Stomach (tissue), 9 donors: ENCODE results near the gene PRKAG1. TPM values are rescaled to one million over a fixed set of nuclear protein-coding genes. Genes with fewer than 3 reads are reported as not detected.

Source experiments
- DNase-seq, 2 donors: peaks; one replicate each; pipeline versions ENCODE4 v3.0.0 to v3.0.0-alpha.2; 2013 to 2019
- H3K27ac ChIP-seq, 5 donors: fragments of 200-600 bp in 4 of 5; sonication (generic) in 4 of 5; one replicate each; pipeline ENCODE4 v1.5.1; 2013 to 2019; ENCODE audit warnings: mild to moderate bottlenecking in 1 of 5, moderate library complexity in 1 of 5
- H3K27me3 ChIP-seq, 3 donors: fragments of 200-600 bp; sonication (generic); one replicate each; pipeline ENCODE4 v1.5.1; 2017 to 2019; ENCODE audit warnings: mixed run types in 1 of 3
- H3K36me3 ChIP-seq, 4 donors: fragments of 200-600 bp; sonication (generic); 1 replicate in 3 of 4; 2 replicates in 1 of 4; pipeline ENCODE4 v1.5.1; 2016 to 2019
- H3K4me1 ChIP-seq, 4 donors: fragments of 200-600 bp; sonication (generic); one replicate each; pipeline ENCODE4 v1.5.1; 2016 to 2019
- H3K4me3 ChIP-seq, 4 donors: fragments of 200-600 bp; sonication (generic) in 3 of 4; one replicate each; pipeline ENCODE4 v1.5.1; 2016 to 2019; ENCODE audit warnings: mild to moderate bottlenecking in 1 of 4
- H3K9me3 ChIP-seq, 4 donors: fragments of 200-600 bp; sonication (generic); one replicate each; pipeline ENCODE4 v1.5.1; 2016 to 2019
- EP300 ChIP-seq: sonication (generic); formaldehyde crosslinking; IDR thresholded peaks from one replicate; pipeline ENCODE4 v1.6.1; 2017; ENCODE audit warnings: antibody characterized with exemption
- POLR2A ChIP-seq, 4 donors: fragments of 450-650 bp; IDR thresholded peaks; one replicate each; pipeline ENCODE4 v1.6.1; 2016; ENCODE audit warnings: antibody characterized with exemption in 4 of 4, control low read depth in 2 of 4, mild to moderate bottlenecking in 1 of 4, moderate library complexity in 1 of 4
- POLR2AphosphoS5 ChIP-seq, 3 donors: sonication (generic); formaldehyde crosslinking; IDR thresholded peaks; one replicate each; pipeline ENCODE4 v1.6.1; 2016; ENCODE audit warnings: antibody characterized with exemption in 3 of 3
- WGBS, 5 donors: extraction: QIAGEN DNeasy Blood & Tissue Kit in 3 of 5; methylation state at CpG; one replicate each; pipeline versions ENCODE4 v1.1.5 to v1.1.7; 2013 to 2018; 5-methylcytosine and 5-hydroxymethylcytosine counted together
- intact Hi-C: fragments of 100-400 bp; cut with DNase I; formaldehyde crosslinking; loops from one replicate; pipeline ENCODE4 v1.15.1; 2023; ENCODE audit warnings: low total_unique reads
- polyA plus RNA-seq, 3 donors: library from polyadenylated mRNA; stranded (reverse); fragments of 200-250 nt; gene quantifications; one replicate each; pipeline ENCODE4 v1.2.3, GENCODE V29; 2013
- total RNA-seq, 5 donors: library from RNA; depleted of rRNA; stranded (reverse); fragments of >200 nt; gene quantifications; one replicate each; pipeline versions ENCODE4 v1.1.0 to v1.2.3, GENCODE V29; 2014 to 2016
- TF ChIP-seq, protein P1 (sequence below), 7 experiments: fragments of 450-650 bp in 4 of 7; fragments of 200-600 bp in 3 of 7; sonication (generic) in 3 of 7; IDR thresholded peaks; one replicate each; pipeline ENCODE4 v1.5.1; 2016 to 2019; ENCODE audit warnings: antibody characterized with exemption in 7 of 7, control low read depth in 2 of 7, mild to moderate bottlenecking in 1 of 7
- donor health status: healthy with polysubstance abuse.
- donor health status: Bipolar disorder and iron deficiency.
- donor health status: healthy.

PRKAG1 gene
- total and polyA plus RNA-seq, 8 donors, result 5.8 to 68.7 (median 43.2) TPM

DNA sequence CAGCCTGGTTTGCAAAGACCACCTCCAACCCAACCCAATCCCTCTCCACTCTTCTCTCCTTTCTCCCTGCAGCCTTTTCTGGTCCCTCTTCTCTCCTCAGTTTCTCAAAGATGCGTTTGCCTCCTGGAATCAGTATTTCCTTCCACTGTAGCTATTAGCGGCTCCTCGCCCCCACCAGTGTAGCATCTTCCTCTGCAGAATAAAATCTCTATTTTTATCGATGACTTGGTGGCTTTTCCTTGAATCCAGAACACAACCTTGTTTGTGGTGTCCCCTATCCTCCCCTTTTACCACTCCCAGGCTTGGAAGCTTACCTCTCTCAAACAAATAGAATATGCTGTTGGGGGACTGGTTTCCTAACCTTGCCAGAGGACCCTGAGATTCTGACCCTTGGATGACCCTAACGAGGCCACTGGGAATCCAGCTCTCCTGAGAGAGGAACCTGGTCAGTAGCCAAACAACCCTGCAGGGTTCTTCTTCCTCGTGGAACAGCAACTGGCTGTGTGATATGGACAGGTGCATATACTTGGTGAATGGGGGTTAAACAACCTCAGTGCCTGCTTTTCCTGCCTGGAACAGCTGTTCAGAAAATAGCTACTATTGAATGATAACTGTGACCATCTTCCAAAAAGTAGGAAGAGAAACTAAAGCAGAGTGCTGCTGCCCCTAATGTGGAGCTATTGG is 36.0 kb downstream of the PRKAG1 start:
- DNase-seq, result no peak
- intact Hi-C loops, result no loop called here
- TF ChIP-seq, protein P1, sequence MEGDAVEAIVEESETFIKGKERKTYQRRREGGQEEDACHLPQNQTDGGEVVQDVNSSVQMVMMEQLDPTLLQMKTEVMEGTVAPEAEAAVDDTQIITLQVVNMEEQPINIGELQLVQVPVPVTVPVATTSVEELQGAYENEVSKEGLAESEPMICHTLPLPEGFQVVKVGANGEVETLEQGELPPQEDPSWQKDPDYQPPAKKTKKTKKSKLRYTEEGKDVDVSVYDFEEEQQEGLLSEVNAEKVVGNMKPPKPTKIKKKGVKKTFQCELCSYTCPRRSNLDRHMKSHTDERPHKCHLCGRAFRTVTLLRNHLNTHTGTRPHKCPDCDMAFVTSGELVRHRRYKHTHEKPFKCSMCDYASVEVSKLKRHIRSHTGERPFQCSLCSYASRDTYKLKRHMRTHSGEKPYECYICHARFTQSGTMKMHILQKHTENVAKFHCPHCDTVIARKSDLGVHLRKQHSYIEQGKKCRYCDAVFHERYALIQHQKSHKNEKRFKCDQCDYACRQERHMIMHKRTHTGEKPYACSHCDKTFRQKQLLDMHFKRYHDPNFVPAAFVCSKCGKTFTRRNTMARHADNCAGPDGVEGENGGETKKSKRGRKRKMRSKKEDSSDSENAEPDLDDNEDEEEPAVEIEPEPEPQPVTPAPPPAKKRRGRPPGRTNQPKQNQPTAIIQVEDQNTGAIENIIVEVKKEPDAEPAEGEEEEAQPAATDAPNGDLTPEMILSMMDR (IDR thresholded peaks at IDR 0.05), result no peak
- TF ChIP-seq EP300 (no peak), POLR2AphosphoS5 (IDR thresholded peaks at IDR 0.05) (no peak), POLR2A (IDR thresholded peaks at IDR 0.05) (no peak)
- Histone ChIP-seq H3K36me3 (no peaks in the 10 kb centered on the region), H3K9me3 (no peaks in the 10 kb centered on the region), H3K27me3 (peaks cover 29 to 100% (median 83%) of the 10 kb centered on the region in 3 donors), H3K4me1 (peaks cover 39 to 47% (median 43%) of the 10 kb centered on the region in 4 donors), H3K4me3 (no peak overlapping the region), H3K27ac (no peak overlapping the region)
- 43 to 65% (median 47%) methylated on average over 6 of the region's 6 CpGs for WGBS, 5 donors

DNA sequence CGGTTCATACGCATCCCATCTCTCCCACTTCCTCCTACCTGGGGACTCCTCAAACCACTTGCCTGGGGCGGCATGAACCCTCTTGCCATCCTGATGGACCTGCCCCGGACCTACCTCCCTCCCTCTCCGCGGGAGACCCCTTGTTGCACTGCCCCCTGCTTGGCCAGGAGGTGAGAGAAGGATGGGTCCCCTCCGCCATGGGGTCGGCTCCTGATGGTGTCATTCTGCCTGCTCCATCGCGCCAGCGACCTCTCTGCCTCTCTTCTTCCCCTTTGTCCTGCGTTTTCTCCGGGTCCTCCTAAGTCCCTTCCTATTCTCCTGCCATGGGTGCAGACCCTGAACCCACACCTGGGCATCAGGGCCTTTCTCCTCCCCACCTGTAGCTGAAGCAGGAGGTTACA is 36.8 kb downstream of the PRKAG1 start:
- DNase-seq, result no peak
- H3K9me3 ChIP-seq, result no peaks in the 10 kb centered on the region
- intact Hi-C loops, result no loop called here
- peaks cover 39 to 48% (median 43%) of the 10 kb centered on the region in 4 donors for H3K4me1 ChIP-seq
- no peaks in the 10 kb centered on the region for H3K36me3 ChIP-seq
- no peak overlapping the region for H3K27ac ChIP-seq
- peak overlapping the region in 3 of 4 donors; percentile 25 to 53 (median 43) for H3K4me3 ChIP-seq
- WGBS, 5 donors, result 9 to 15% (median 13%) methylated on average over 11 to 13 of the region's 13 CpGs
- TF ChIP-seq, protein P1 (IDR thresholded peaks at IDR 0.05), result no peak
- TF ChIP-seq EP300 (no peak), POLR2AphosphoS5 (IDR thresholded peaks at IDR 0.05) (no peak)
- H3K27me3 ChIP-seq, result peaks cover 29 to 100% (median 83%) of the 10 kb centered on the region in 3 donors

DNA sequence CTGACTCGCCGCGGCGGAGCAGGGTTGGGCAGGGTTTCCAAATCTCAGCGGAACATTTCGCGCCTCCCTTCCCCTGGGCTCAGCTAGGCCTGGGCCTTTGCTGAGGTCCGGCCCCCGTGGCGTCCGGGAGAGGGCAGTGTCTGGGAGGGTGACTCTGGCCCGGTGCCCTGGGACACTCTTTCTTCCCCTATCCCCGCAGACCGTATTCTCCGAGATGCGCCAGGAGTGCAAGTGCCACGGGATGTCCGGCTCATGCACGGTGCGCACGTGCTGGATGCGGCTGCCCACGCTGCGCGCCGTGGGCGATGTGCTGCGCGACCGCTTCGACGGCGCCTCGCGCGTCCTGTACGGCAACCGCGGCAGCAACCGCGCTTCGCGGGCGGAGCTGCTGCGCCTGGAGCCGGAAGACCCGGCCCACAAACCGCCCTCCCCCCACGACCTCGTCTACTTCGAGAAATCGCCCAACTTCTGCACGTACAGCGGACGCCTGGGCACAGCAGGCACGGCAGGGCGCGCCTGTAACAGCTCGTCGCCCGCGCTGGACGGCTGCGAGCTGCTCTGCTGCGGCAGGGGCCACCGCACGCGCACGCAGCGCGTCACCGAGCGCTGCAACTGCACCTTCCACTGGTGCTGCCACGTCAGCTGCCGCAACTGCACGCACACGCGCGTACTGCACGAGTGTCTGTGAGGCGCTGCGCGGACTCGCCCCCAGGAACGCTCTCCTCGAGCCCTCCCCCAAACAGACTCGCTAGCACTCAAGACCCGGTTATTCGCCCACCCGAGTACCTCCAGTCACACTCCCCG is 37.4 kb downstream of the PRKAG1 start:
- Histone ChIP-seq H3K9me3 (no peaks in the 10 kb centered on the region), H3K4me3 (peak overlapping the region; percentile 4 to 53 (median 34)), H3K27me3 (peaks cover 29 to 100% (median 79%) of the 10 kb centered on the region in 3 donors), H3K27ac (no peak overlapping the region), H3K36me3 (no peaks in the 10 kb centered on the region), H3K4me1 (peaks cover 39 to 48% (median 43%) of the 10 kb centered on the region in 4 donors)
- DNase-seq, result peak in 1 of 2 donors; percentile 74
- no peak for TF ChIP-seq POLR2AphosphoS5 (IDR thresholded peaks at IDR 0.05)
- no peak for TF ChIP-seq POLR2A (IDR thresholded peaks at IDR 0.05)
- TF ChIP-seq, protein P1 (IDR thresholded peaks at IDR 0.05), result no peak
- TF ChIP-seq EP300, result no peak
- 2 to 6% (median 3%) methylated on average over 25 to 91 of the region's 91 CpGs for WGBS, 5 donors
- intact Hi-C loops, result no loop called here

DNA sequence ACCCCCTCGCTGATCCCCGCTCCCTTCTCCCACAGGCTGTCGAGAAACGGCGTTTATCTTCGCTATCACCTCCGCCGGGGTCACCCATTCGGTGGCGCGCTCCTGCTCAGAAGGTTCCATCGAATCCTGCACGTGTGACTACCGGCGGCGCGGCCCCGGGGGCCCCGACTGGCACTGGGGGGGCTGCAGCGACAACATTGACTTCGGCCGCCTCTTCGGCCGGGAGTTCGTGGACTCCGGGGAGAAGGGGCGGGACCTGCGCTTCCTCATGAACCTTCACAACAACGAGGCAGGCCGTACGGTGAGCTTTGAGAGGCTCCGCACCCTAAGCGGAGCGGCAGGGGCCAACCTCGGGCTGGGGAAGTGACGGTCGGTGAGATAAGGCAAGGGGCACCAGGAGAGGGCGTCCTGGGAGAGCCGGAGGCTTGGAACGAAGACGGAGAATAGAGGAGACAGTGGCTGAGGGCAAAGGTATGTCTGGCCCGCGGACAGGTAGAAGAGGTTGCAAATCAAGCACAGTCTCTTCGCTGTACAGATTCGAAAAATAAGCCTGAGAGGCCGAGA is 38.1 kb downstream of the PRKAG1 start:
- peak overlapping the region; percentile 25 to 53 (median 40) for H3K4me3 ChIP-seq
- H3K4me1 ChIP-seq, result peaks cover 39 to 45% (median 43%) of the 10 kb centered on the region in 4 donors
- H3K27me3 ChIP-seq, result peaks cover 29 to 100% (median 79%) of the 10 kb centered on the region in 3 donors
- TF ChIP-seq EP300, result no peak
- TF ChIP-seq, protein P1 (IDR thresholded peaks at IDR 0.05), result no peak
- TF ChIP-seq POLR2A (IDR thresholded peaks at IDR 0.05), result no peak
- no peak for TF ChIP-seq POLR2AphosphoS5 (IDR thresholded peaks at IDR 0.05)
- H3K27ac ChIP-seq, result peak overlapping the region in 2 of 5 donors; percentile 13 to 40
- intact Hi-C loops, result no loop called here
- WGBS, 5 donors, result 1 to 5% (median 2%) methylated on average over 30 to 46 of the region's 46 CpGs
- no peaks in the 10 kb centered on the region for H3K9me3 ChIP-seq
- peak in 1 of 2 donors; percentile 49 for DNase-seq
- no peaks in the 10 kb centered on the region for H3K36me3 ChIP-seq
